Sigmoid colon (tissue), 7 donors: ENCODE results near the gene TATDN3. TPM values are rescaled to one million over a fixed set of nuclear protein-coding genes. Genes with fewer than 3 reads are reported as not detected.

Source experiments
- DNase-seq: peaks from one replicate; pipeline ENCODE4 v3.0.0-alpha.2; 2019
- H3K27ac ChIP-seq, 4 donors: fragments of 200-600 bp; sonication (generic); one replicate each; pipeline ENCODE4 v1.5.1; 2016 to 2019; ENCODE audit warnings: mild to moderate bottlenecking in 1 of 4
- H3K27me3 ChIP-seq, 3 donors: fragments of 200-600 bp; sonication (generic); one replicate each; pipeline ENCODE4 v1.5.1; 2019; ENCODE audit warnings: mild to moderate bottlenecking in 1 of 3
- H3K36me3 ChIP-seq, 4 donors: fragments of 200-600 bp; sonication (generic); one replicate each; pipeline ENCODE4 v1.5.1; 2016 to 2019
- H3K4me1 ChIP-seq, 4 donors: fragments of 200-600 bp; sonication (generic); one replicate each; pipeline ENCODE4 v1.5.1; 2017 to 2019
- H3K4me3 ChIP-seq, 4 donors: fragments of 200-600 bp; sonication (generic); one replicate each; pipeline ENCODE4 v1.5.1; 2017 to 2019; ENCODE audit warnings: mild to moderate bottlenecking in 2 of 4, moderate library complexity in 1 of 4
- H3K9me3 ChIP-seq, 4 donors: fragments of 200-600 bp in 3 of 4; sonication (generic) in 3 of 4; one replicate each; pipeline versions ENCODE4 v1.5.1 to v1.6.1; 2013 to 2019
- CTCF ChIP-seq, 4 experiments: fragments of 450-650 bp in 3 of 4; fragments of 200-600 bp in 1 of 4; IDR thresholded peaks; one replicate each; pipeline ENCODE4 v1.5.1; 2016 to 2019; ENCODE audit warnings: antibody characterized with exemption in 4 of 4, mild to moderate bottlenecking in 3 of 4, moderate library complexity in 2 of 4
- EP300 ChIP-seq, 4 donors: sonication (generic); formaldehyde crosslinking; IDR thresholded peaks; one replicate each; pipeline ENCODE4 v1.6.1; 2017; ENCODE audit warnings: antibody characterized with exemption in 4 of 4
- POLR2A ChIP-seq, 2 donors: fragments of 450-650 bp; IDR thresholded peaks; one replicate each; pipeline ENCODE4 v1.6.1; 2016; ENCODE audit warnings: antibody characterized with exemption in 2 of 2, mild to moderate bottlenecking in 2 of 2, moderate library complexity in 2 of 2
- POLR2AphosphoS5 ChIP-seq, 4 donors: sonication (generic); formaldehyde crosslinking; IDR thresholded peaks; one replicate each; pipeline ENCODE4 v1.6.1; 2017; ENCODE audit warnings: antibody characterized with exemption in 4 of 4
- WGBS, 2 donors: extraction: QIAGEN DNeasy Blood & Tissue Kit; methylation state at CpG; one replicate each; pipeline ENCODE4 v1.1.7; 2013; 5-methylcytosine and 5-hydroxymethylcytosine counted together
- intact Hi-C: fragments of 100-400 bp; cut with DNase I; formaldehyde crosslinking; loops from one replicate; pipeline ENCODE4 v1.15.1; 2023
- polyA plus RNA-seq, 3 donors: library from polyadenylated mRNA; stranded (reverse); fragments of 200-250 nt; gene quantifications; one replicate each; pipeline ENCODE4 v1.2.3, GENCODE V29; 2013
- total RNA-seq, 4 donors: library from RNA; depleted of rRNA; stranded (reverse); fragments of >200 nt; gene quantifications; one replicate each; pipeline ENCODE4 v1.1.0, GENCODE V29; 2016
- donor health status: healthy with polysubstance abuse.
- donor health status: Bipolar disorder and iron deficiency.
- donor health status: healthy.

TATDN3 gene
- total and polyA plus RNA-seq, 7 donors = 9.1 to 25.7 (median 12.5) TPM

- no peak for TF ChIP-seq POLR2AphosphoS5 (IDR thresholded peaks at IDR 0.05)
- no peak for TF ChIP-seq POLR2A (IDR thresholded peaks at IDR 0.05)
- TF ChIP-seq EP300 (IDR thresholded peaks at IDR 0.05) = no peak
- TF ChIP-seq CTCF (IDR thresholded peaks at IDR 0.05) = no peak
- no peak overlapping the region for H3K27ac ChIP-seq
- peaks cover 3 to 20% (median 14%) of the 10 kb centered on the region in 4 donors for H3K9me3 ChIP-seq
- no peak for DNase-seq
- H3K4me1 ChIP-seq = peaks cover 0 to 3% (median 0%) of the 10 kb centered on the region in 4 donors
- H3K4me3 ChIP-seq = no peak overlapping the region
- no peaks in the 10 kb centered on the region for H3K27me3 ChIP-seq
- intact Hi-C loops = no loop called here
- H3K36me3 ChIP-seq = peaks cover 0 to 7% (median 2%) of the 10 kb centered on the region in 4 donors
- 46 to 86% methylated on average over 1 of the region's 1 CpG for WGBS, 2 donors
Observed at GRCh38 chr1:212769459-212770167, 22.1 kb upstream of the TATDN3 start.

GRCh38 chr1:212771341-212771740, 20.4 kb upstream of the TATDN3 start:
- no peaks in the 10 kb centered on the region for H3K27me3 ChIP-seq
- peaks cover 0 to 3% (median 0%) of the 10 kb centered on the region in 4 donors for H3K4me1 ChIP-seq
- H3K9me3 ChIP-seq = peaks cover 3 to 20% (median 14%) of the 10 kb centered on the region in 4 donors
- peaks cover 0 to 7% (median 2%) of the 10 kb centered on the region in 4 donors for H3K36me3 ChIP-seq
- TF ChIP-seq EP300 (IDR thresholded peaks at IDR 0.05) (no peak), POLR2AphosphoS5 (IDR thresholded peaks at IDR 0.05) (no peak), CTCF (IDR thresholded peaks at IDR 0.05) (no peak), POLR2A (IDR thresholded peaks at IDR 0.05) (no peak)
- no peak for DNase-seq
- no peak overlapping the region for H3K27ac ChIP-seq
- intact Hi-C loops = no loop called here
- no peak overlapping the region for H3K4me3 ChIP-seq

GRCh38 chr1:212773011-212773410, 18.7 kb upstream of the TATDN3 start:
- H3K36me3 ChIP-seq = peaks cover 0 to 18% (median 2%) of the 10 kb centered on the region in 4 donors
- H3K4me1 ChIP-seq = peaks cover 0 to 3% (median 0%) of the 10 kb centered on the region in 4 donors
- no peak overlapping the region for H3K27ac ChIP-seq
- DNase-seq = no peak
- intact Hi-C loops = no loop called here
- no peak overlapping the region for H3K4me3 ChIP-seq
- peaks cover 3 to 20% (median 12%) of the 10 kb centered on the region in 4 donors for H3K9me3 ChIP-seq
- TF ChIP-seq CTCF (IDR thresholded peaks at IDR 0.05) = no peak
- TF ChIP-seq EP300 (IDR thresholded peaks at IDR 0.05) = no peak
- TF ChIP-seq POLR2AphosphoS5 (IDR thresholded peaks at IDR 0.05) = no peak
- no peak for TF ChIP-seq POLR2A (IDR thresholded peaks at IDR 0.05)
- no peaks in the 10 kb centered on the region for H3K27me3 ChIP-seq
- 97% methylated on average over 2 of the region's 2 CpGs for WGBS, 2 donors

- peaks cover 0 to 3% (median 0%) of the 10 kb centered on the region in 4 donors for H3K4me1 ChIP-seq
- H3K27me3 ChIP-seq = no peaks in the 10 kb centered on the region
- H3K36me3 ChIP-seq = peaks cover 0 to 12% (median 0%) of the 10 kb centered on the region in 4 donors
- TF ChIP-seq EP300 (IDR thresholded peaks at IDR 0.05) (no peak), POLR2A (IDR thresholded peaks at IDR 0.05) (no peak), POLR2AphosphoS5 (IDR thresholded peaks at IDR 0.05) (no peak), CTCF (IDR thresholded peaks at IDR 0.05) (no peak)
- WGBS, 2 donors = 68 to 86% methylated on average over 2 of the region's 2 CpGs
- no peak overlapping the region for H3K27ac ChIP-seq
- no peak for DNase-seq
- H3K4me3 ChIP-seq = no peak overlapping the region
- intact Hi-C loops = no loop called here
- peaks cover 0 to 14% (median 3%) of the 10 kb centered on the region in 4 donors for H3K9me3 ChIP-seq
Observed at GRCh38 chr1:212774584-212774983, 17.1 kb upstream of the TATDN3 start.
